IPS-20b (cell line): ENCODE results near the gene TECPR2.

ENCODE experiments used
- H3K27ac ChIP-seq: one replicate; pipeline ENCODE4 v1.5.1; 2013; ENCODE audit warnings: low read length
- H3K27me3 ChIP-seq: 2 replicates; pipeline ENCODE4 v1.6.1; 2013; ENCODE audit warnings: mild to moderate bottlenecking, low read length, inconsistent platforms; ENCODE audit not compliant: insufficient read depth
- H3K36me3 ChIP-seq: 2 replicates; pipeline ENCODE4 v1.6.1; 2013; ENCODE audit warnings: low read depth, mild to moderate bottlenecking, inconsistent platforms, low read length, moderate library complexity; ENCODE audit not compliant: insufficient read depth
- H3K4me1 ChIP-seq: 2 replicates; pipeline ENCODE4 v1.6.1; 2013; ENCODE audit warnings: mild to moderate bottlenecking, control low read depth, inconsistent platforms, low read length, moderate library complexity; ENCODE audit not compliant: insufficient read depth
- H3K4me3 ChIP-seq: 2 replicates; pipeline ENCODE4 v1.5.1; 2013; ENCODE audit warnings: mild to moderate bottlenecking, low read length, inconsistent platforms
- H3K9ac ChIP-seq: 2 replicates; pipeline ENCODE4 v1.6.1; 2013; ENCODE audit warnings: low read depth, mild to moderate bottlenecking, inconsistent platforms, low read length, moderate library complexity
- H3K9me3 ChIP-seq: 2 replicates; pipeline ENCODE4 v1.6.1; 2013; ENCODE audit warnings: mild to moderate bottlenecking, low read depth, low read length, inconsistent platforms; ENCODE audit not compliant: insufficient read depth

TECPR2 gene

DNA sequence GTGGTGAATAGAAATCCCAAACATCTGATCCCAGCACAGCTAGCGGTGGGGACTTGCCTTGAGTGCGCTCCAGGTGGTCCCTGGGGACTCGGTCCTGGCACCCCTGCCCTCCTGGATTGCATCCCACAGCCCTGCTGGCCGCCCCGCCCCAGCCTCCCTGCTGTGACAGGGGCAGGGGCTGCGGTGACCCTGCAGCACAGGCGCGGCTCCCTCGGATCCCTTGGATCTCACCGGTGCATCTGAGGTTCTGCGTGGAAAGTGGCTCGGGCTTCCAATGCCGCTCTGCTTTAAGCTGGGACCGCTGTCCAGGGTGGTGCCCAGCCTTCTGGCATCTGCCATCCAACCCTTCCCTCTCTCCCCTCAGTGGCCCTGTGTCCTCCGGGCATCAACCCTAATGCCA is 130.8 kb downstream of the TECPR2 start:
- Histone ChIP-seq H3K9me3 (no peaks in the 10 kb centered on the region), H3K4me1 (no peaks in the 10 kb centered on the region), H3K4me3 (no peak overlapping the region), H3K27ac (no peak overlapping the region), H3K27me3 (no peaks in the 10 kb centered on the region), H3K9ac (no peak overlapping the region), H3K36me3 (peaks cover under 1% of the 10 kb centered on the region; the same call in 1 of the 2 replicates)

DNA sequence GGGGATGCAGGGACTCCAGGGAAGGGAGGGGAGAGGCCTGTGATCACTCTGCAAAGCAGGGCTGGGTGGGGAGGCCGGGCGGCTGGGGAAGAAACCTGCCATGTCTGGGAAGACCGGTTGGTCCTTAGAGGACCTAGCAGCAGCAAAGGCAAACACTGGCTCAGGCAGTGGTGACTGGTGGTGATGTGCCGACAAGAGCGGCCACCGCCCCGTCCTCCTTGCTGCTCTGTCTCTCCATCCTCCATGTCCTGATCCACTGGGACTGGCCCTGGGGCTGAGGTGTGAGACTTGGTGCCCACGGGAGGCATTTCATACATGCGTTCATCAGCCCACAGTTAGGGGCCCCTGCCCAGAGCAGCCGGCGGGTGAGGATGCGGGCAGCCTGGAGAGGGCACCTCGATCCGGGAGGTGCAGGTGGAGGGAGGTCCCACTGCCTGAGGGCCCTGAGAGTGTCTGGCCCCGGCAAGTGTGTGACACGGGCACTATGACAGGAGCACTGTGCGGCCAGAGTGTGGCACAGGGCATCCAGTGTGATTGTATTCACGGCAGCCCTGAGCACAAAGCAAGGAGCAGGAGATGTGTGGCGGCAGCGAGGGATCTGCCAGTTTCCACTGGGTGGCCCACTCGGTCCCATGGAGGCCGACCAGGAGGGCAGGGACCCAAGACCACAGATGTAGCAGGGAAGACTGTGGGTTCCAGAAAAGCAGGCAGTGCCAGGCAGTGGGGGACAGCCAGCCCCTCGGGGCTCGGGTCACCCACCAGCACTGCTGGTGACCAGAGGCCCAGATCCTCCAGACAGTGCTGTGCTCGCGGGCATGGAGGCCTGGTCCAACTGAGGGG is 133.0 kb downstream of the TECPR2 start:
- no peaks in the 10 kb centered on the region for H3K27me3 ChIP-seq
- H3K36me3 ChIP-seq, result peaks cover 7% of the 10 kb centered on the region; the same call in 1 of the 2 replicates

DNA sequence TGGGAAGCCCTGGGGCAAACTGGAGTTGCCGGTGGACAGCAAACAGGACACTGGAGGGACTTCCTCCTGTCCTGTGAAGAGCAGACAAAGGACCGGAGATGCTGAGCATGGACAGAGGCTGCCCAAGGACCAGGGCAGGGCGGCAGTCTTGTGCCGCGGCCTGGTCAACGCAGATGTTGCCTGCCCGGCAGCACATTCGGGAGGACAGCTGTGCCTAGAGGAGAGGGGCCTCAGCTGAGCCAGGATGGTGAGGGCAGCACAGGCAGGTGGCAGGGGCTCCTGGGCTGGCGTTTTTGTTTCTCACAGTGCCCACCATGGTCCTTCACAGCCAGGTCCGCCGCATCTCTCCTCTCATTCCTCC is 133.6 kb downstream of the TECPR2 start:
- no peaks in the 10 kb centered on the region for H3K9me3 ChIP-seq
- H3K9ac ChIP-seq, result no peak overlapping the region
- H3K36me3 ChIP-seq, result peaks cover 7% of the 10 kb centered on the region; the same call in 1 of the 2 replicates
- H3K4me3 ChIP-seq, result no peak overlapping the region
- H3K27ac ChIP-seq, result no peak overlapping the region
- H3K4me1 ChIP-seq, result no peaks in the 10 kb centered on the region
- no peaks in the 10 kb centered on the region for H3K27me3 ChIP-seq

More for the DNA sequence above, 133.0 kb downstream of the TECPR2 start:
- Histone ChIP-seq H3K4me1 (no peaks in the 10 kb centered on the region), H3K9me3 (no peaks in the 10 kb centered on the region), H3K9ac (no peak overlapping the region), H3K27ac (no peak overlapping the region), H3K4me3 (no peak overlapping the region)

DNA sequence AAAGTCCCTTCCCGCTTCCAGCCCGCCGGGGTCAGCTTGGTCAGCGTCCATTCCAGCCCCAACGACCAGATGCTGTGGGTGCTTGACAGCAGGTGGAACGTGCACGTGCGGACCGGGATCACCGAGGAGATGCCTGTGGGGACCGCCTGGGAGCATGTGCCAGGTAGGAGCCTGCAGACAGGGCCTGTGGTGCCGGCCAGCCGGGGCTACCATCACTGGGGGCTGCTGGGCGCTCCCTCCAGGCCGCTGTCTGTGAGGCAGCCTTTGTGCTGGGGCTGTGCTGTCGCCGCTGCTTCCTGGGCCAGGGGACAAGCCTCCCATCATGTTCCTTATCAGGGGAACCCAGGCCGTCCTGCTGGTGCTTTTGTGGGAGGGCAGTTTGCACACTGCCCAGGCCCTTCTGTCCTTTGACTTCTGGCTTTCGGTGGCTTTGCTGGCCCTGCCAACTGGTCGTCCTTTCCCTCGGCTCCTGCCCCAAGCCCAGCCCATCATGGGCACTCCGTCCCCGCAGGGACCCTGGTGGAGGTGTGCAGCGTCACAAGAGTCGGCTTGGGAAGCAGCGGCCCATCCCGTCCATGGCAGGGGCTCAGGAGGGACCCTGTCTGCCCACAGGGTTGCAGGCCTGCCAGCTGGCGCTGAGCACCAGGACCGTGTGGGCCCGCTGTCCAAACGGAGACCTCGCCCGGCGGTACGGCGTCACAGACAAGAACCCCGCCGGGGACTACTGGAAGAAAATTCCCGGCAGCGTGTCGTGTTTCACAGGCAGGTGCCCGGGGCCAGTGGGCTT is 134.4 kb downstream of the TECPR2 start:
- no peak overlapping the region for H3K9ac ChIP-seq
- peaks cover 7% of the 10 kb centered on the region; the same call in 1 of the 2 replicates for H3K36me3 ChIP-seq
- H3K27ac ChIP-seq, result no peak overlapping the region
- H3K9me3 ChIP-seq, result no peaks in the 10 kb centered on the region
- no peaks in the 10 kb centered on the region for H3K27me3 ChIP-seq
- no peaks in the 10 kb centered on the region for H3K4me1 ChIP-seq
- no peak overlapping the region for H3K4me3 ChIP-seq

DNA sequence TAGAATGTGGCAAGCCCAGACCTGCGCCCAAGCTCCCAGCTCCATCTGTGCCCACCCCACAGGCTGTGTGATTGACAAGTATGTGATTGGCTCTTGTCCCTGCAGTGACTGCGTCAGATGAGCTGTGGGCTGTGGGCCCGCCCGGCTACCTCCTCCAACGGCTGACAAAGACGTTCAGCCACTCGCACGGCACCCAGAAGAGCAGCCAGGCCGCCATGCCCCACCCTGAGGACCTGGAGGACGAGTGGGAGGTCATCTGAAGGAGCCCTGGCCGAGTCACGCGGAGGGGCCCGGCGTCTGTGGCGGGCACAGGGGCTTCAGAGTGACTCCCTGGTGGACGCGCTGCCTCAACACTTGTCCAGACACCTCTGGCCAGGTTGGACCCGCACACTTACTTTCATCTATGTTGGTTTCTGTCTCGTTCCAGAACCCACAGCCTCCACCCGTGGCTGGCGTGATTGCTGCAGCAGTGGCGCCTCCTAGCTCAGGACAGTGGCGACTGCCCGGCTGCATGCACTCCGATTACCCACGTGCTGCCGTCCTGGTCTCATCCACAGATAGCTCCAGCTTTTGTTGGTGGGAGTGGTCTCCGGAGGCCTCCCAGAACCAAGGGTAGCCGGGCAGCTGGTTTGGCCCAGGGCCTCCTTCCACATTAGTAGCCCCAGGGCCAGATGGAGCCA is 135.4 kb downstream of the TECPR2 start:
- Histone ChIP-seq H3K27ac (no peak overlapping the region), H3K9ac (no peak overlapping the region), H3K4me3 (no peak overlapping the region), H3K9me3 (no peaks in the 10 kb centered on the region), H3K36me3 (peaks cover 7% of the 10 kb centered on the region; the same call in 1 of the 2 replicates), H3K4me1 (no peaks in the 10 kb centered on the region), H3K27me3 (no peaks in the 10 kb centered on the region)

DNA sequence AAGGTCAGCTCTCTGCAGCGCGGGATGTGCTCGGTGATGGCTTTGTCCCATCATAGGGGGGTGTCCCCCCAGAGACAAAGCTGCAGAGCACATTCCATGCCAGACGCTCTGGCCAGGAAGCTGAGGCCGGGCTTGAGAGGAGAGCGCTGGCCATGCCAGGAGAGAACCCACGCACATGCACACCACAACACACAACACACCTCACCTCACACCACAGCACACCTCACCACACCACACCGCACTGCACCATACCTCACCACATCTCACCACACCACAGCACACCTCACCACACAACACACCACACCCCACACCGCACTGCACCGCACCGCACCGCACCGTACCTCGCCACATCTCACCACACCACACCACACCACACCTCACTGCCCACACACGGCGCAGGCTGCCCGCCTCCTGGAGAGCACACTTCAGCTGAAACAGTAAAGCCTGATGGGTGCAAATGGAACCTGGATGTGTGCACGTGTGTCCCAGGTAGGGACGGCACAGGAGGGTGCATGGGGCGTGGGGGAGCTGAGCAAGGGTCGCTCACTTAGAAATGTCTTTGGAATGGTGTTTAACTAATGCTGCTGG is 136.0 kb downstream of the TECPR2 start:
- H3K4me3 ChIP-seq, result no peak overlapping the region
- H3K9ac ChIP-seq, result no peak overlapping the region
- H3K4me1 ChIP-seq, result no peaks in the 10 kb centered on the region
- H3K9me3 ChIP-seq, result no peaks in the 10 kb centered on the region
- peaks cover 7% of the 10 kb centered on the region; the same call in 1 of the 2 replicates for H3K36me3 ChIP-seq
- no peak overlapping the region for H3K27ac ChIP-seq
- no peaks in the 10 kb centered on the region for H3K27me3 ChIP-seq

DNA sequence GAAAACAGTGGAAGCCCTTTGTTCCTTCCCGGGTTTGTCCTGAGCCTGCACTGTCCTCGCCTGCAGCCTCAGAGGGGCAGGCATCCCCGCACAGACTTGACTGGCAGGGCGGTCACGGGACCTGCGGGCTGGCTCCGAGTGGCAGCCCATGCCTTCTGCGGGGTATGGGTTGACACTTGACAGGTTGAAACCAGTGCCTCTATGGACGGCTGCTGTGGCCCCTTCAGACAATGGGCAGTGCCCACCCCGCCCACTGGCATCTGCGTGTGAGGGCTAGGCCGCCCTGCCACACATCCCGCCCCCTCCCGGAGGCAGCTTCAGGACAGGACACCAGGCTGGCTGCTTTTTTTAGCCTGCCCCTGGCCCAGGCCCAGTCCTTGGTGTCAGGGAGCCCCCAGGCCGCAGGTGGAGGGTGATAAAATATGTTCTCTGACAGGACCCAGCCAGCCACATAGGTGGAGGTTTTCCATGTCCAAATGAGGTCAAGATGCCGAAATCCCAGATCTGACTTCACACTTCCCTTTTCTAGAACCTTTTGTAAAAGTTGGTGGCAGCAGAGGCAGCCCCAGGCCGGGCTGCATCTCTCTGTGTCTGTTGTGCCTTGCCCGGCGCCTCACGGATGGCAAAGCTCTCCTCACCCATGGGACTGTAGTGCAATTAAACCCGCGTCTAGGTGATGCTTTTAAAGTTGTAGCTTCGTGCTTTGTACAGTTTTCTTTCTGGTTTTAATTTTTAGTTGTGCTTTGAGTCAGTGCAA is 136.8 kb downstream of the TECPR2 start:
- Histone ChIP-seq H3K4me3 (no peak overlapping the region), H3K9ac (no peak overlapping the region), H3K36me3 (peaks cover 7% of the 10 kb centered on the region; the same call in 1 of the 2 replicates)

DNA sequence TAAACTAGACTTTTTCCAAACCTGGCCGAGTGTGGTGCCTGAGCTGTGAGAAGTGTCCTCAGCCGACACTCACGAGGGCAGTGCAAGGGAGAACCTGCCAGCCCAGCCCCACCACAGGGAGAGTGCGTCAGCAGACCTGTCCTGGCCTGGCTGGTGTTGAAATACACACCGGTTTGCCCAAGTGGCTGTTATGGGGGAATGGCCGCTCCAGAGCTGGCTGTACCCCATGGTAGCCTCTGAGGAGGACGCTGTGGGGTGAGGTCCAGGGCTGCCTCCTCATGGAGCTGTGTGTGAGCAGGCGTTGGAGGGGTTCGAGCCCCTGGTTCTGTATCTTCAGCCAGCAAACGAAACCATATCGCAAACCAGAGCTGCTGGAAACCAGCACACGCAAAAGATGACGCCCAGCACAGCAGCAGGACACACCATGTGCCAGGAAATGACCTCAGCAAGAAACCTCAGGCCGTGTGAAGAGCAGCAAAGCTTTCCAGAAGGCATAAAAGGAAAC is 137.5 kb downstream of the TECPR2 start:
- no peak overlapping the region for H3K4me3 ChIP-seq
- H3K27me3 ChIP-seq, result no peaks in the 10 kb centered on the region
- no peak overlapping the region for H3K27ac ChIP-seq
- peaks cover 7% of the 10 kb centered on the region; the same call in 1 of the 2 replicates for H3K36me3 ChIP-seq
- H3K9ac ChIP-seq, result no peak overlapping the region
- no peaks in the 10 kb centered on the region for H3K4me1 ChIP-seq
- no peaks in the 10 kb centered on the region for H3K9me3 ChIP-seq

More for the DNA sequence above, 136.8 kb downstream of the TECPR2 start:
- no peaks in the 10 kb centered on the region for H3K27me3 ChIP-seq
- no peaks in the 10 kb centered on the region for H3K4me1 ChIP-seq
- H3K27ac ChIP-seq, result no peak overlapping the region
- H3K9me3 ChIP-seq, result no peaks in the 10 kb centered on the region

DNA sequence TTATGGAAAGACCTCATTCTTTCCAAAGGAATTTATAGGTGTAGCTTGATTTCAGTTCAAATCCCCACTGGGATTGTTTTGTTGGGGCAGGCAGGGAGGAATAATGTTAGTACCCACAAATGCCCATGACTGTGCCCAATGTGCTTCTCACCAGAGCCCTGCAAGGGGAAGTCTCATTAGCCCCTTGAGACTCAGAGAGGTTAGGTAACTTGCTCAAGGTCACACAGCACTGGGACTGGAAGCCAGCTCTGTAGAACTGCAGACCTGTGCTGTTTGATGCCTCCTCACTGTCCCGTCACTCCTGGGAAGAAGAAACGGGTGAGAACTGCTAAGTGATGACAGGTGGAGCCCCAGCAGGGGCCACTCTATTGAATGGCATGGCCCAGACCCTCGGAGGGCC is 138.0 kb downstream of the TECPR2 start:
- Histone ChIP-seq H3K27ac (no peak overlapping the region), H3K36me3 (peaks cover 9% of the 10 kb centered on the region; the same call in 1 of the 2 replicates)

DNA sequence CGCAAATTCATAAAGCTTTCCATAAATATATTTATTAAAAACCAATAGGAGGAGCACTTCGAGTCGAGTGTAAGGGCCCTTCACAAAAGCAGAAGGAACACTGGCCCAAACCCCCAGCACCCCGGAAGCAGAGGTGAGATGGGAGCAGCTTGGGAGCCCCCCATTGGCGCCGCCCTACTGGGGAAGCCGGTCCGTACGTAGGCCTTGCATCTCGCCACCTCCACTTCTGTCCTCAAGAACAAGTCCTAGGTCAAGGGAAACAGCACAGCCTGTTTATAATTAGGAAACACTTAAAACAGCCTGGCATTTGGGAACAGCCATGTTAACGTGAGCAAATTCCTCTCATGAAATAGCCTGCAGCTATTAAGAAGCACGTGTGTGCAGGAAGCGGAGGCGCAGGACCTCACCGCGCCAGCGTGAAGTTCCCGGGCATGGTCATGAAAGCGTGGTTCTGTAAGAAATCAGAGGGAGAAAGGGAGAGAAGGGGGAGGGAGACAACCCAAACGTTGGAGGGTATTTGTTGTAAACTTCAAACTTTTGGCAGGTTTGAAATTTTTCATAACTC is 139.1 kb downstream of the TECPR2 start:
- Histone ChIP-seq H3K9me3 (no peaks in the 10 kb centered on the region), H3K4me3 (no peak overlapping the region), H3K36me3 (peaks cover 20% of the 10 kb centered on the region), H3K27ac (no peak overlapping the region), H3K4me1 (no peaks in the 10 kb centered on the region), H3K27me3 (no peaks in the 10 kb centered on the region), H3K9ac (no peak overlapping the region)

More for the DNA sequence above, 138.0 kb downstream of the TECPR2 start:
- H3K4me3 ChIP-seq, result no peak overlapping the region
- H3K27me3 ChIP-seq, result no peaks in the 10 kb centered on the region
- H3K9ac ChIP-seq, result no peak overlapping the region
- no peaks in the 10 kb centered on the region for H3K4me1 ChIP-seq
- H3K9me3 ChIP-seq, result no peaks in the 10 kb centered on the region
